ENCODE measurements around the gene NRAS.
A peak's percentile ranks its signal among the peaks of the same experiment; 100 is the strongest.

The NRAS gene

DNA sequence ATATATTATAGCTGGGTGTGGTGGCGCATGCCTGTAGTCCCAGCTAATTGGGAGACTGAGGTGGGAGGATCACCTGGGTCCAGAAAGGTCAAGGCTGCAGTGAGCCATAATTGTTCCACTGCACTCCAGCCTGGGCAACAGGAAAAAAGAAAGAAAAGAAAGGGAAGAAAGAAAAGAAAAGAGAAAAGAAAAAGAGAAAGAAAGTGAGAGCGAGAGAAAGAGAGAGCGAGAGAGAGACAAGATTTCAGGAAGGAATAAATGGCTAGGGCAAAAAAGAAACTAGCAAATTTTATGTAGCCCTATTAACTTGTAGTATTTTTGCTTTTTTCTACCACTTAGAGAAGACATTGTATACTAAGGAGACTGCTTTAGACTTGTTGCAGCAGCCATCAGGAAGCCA, 6.2 kb downstream of the NRAS start:
- FAIRE-seq: no peak
- no peak for DNase-seq (ENCODE audit: insufficient read length, low spot score)
- no peak for TF ChIP-seq POLR2AphosphoS5 (IDR thresholded peaks at IDR 0.05; ENCODE audit: low read depth, low read length)
- no peak for TF ChIP-seq TAF1 (IDR thresholded peaks at IDR 0.05; ENCODE audit: low read depth, low read length)
- no peak for TF ChIP-seq SPI1 (IDR thresholded peaks at IDR 0.05; ENCODE audit: low read depth, low read length)
- TF ChIP-seq PAX5 (IDR thresholded peaks at IDR 0.05; ENCODE audit: insufficient read depth, low read length, severe bottlenecking): no peak
- no peak for TF ChIP-seq POU2F2 (IDR thresholded peaks at IDR 0.05; ENCODE audit: low read depth, low read length)
- TF ChIP-seq POLR2A (IDR thresholded peaks at IDR 0.05; ENCODE audit: low read depth, low read length): no peak

DNA sequence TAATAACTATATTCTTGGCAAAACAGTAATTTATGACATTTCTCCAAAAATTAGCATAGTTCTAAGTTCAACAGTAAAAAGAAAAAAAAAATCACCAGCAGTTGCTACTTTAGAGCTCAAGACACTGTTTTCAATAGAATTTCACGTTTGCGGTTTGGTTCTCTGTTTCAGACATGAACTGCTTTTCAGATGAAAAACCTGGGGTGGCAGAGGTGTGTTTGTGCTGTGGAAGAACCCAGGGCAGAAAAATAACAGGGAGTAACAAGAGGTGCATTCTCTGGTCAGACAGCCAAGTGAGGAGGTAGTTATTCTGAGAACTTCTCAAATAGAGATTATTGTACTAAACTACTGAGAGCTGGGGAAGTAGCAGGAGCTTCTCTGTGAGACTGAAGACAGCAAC, 9.0 kb downstream of the NRAS start:
- DNase-seq (ENCODE audit: insufficient read length, low spot score) (no peak), FAIRE-seq (no peak)
- TF ChIP-seq SPI1 (IDR thresholded peaks at IDR 0.05; ENCODE audit: low read depth, low read length): no peak
- no peak for TF ChIP-seq TAF1 (IDR thresholded peaks at IDR 0.05; ENCODE audit: low read depth, low read length)
- no peak for TF ChIP-seq POLR2A (IDR thresholded peaks at IDR 0.05; ENCODE audit: low read depth, low read length)
- TF ChIP-seq POU2F2 (IDR thresholded peaks at IDR 0.05; ENCODE audit: low read depth, low read length): no peak
- no peak for TF ChIP-seq PAX5 (IDR thresholded peaks at IDR 0.05; ENCODE audit: insufficient read depth, low read length, severe bottlenecking)
- no peak for TF ChIP-seq POLR2AphosphoS5 (IDR thresholded peaks at IDR 0.05; ENCODE audit: low read depth, low read length)

- DNase-seq (ENCODE audit: insufficient read length, low spot score) (no peak), FAIRE-seq (peak; percentile 85)
- TF ChIP-seq PAX5 (IDR thresholded peaks at IDR 0.05; ENCODE audit: insufficient read depth, low read length, severe bottlenecking): no peak
- no peak for TF ChIP-seq POLR2A (IDR thresholded peaks at IDR 0.05; ENCODE audit: low read depth, low read length)
- TF ChIP-seq SPI1 (IDR thresholded peaks at IDR 0.05; ENCODE audit: low read depth, low read length): no peak
- no peak for TF ChIP-seq POLR2AphosphoS5 (IDR thresholded peaks at IDR 0.05; ENCODE audit: low read depth, low read length)
- TF ChIP-seq TAF1 (IDR thresholded peaks at IDR 0.05; ENCODE audit: low read depth, low read length): no peak
- no peak for TF ChIP-seq POU2F2 (IDR thresholded peaks at IDR 0.05; ENCODE audit: low read depth, low read length)
Observed at GRCh38 chr1:114703242-114703641, 13.3 kb downstream of the NRAS start.

DNA sequence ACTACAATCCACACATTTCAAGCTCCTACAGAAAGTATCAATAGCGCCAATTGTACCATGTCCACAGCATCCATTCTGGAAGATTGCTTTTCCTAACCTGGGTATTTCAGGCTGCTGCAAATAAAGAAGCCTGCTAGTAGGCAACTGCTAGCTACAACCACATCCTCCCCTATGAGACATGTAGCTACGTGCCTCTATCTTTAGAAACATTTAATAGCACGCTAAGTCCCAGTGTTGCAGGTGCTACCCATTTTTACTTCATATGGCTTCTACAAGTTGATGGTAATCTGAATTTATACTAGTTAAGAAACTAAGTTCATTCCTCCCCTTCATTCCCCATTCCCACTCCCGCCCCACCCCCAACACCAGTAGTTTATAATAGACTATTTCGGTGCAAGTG, 13.8 kb downstream of the NRAS start:
- FAIRE-seq: peak; percentile 82
- TF ChIP-seq SPI1 (IDR thresholded peaks at IDR 0.05; ENCODE audit: low read depth, low read length) (0 out of 2 replicates have a peak, but pooled peaks have one; percentile 27), POU2F2 (IDR thresholded peaks at IDR 0.05; ENCODE audit: low read depth, low read length) (no peak)
- no peak for DNase-seq (ENCODE audit: insufficient read length, low spot score)

GRCh38 chr1:114701931-114702330, 14.6 kb downstream of the NRAS start:
- TF ChIP-seq POU2F2 (IDR thresholded peaks at IDR 0.05; ENCODE audit: low read depth, low read length): no peak
- TF ChIP-seq PAX5 (IDR thresholded peaks at IDR 0.05; ENCODE audit: insufficient read depth, low read length, severe bottlenecking): no peak
- TF ChIP-seq POLR2A (IDR thresholded peaks at IDR 0.05; ENCODE audit: low read depth, low read length): no peak
- no peak for TF ChIP-seq TAF1 (IDR thresholded peaks at IDR 0.05; ENCODE audit: low read depth, low read length)
- TF ChIP-seq POLR2AphosphoS5 (IDR thresholded peaks at IDR 0.05; ENCODE audit: low read depth, low read length): no peak
- no peak for TF ChIP-seq SPI1 (IDR thresholded peaks at IDR 0.05; ENCODE audit: low read depth, low read length)

GRCh38 chr1:114700036-114700600, 16.5 kb downstream of the NRAS start:
- DNase-seq (ENCODE audit: insufficient read length, low spot score) (no peak), FAIRE-seq (no peak)
- TF ChIP-seq POU2F2 (IDR thresholded peaks at IDR 0.05; ENCODE audit: low read depth, low read length) (no peak), SPI1 (IDR thresholded peaks at IDR 0.05; ENCODE audit: low read depth, low read length) (no peak), POLR2AphosphoS5 (IDR thresholded peaks at IDR 0.05; ENCODE audit: low read depth, low read length) (no peak), POLR2A (IDR thresholded peaks at IDR 0.05; ENCODE audit: low read depth, low read length) (no peak), TAF1 (IDR thresholded peaks at IDR 0.05; ENCODE audit: low read depth, low read length) (no peak), PAX5 (IDR thresholded peaks at IDR 0.05; ENCODE audit: insufficient read depth, low read length, severe bottlenecking) (no peak)

More at GRCh38 chr1:114701931-114702330, 14.6 kb downstream of the NRAS start:
- no peak for DNase-seq (ENCODE audit: insufficient read length, low spot score)
- FAIRE-seq: no peak

- TF ChIP-seq SPI1 (IDR thresholded peaks at IDR 0.05; ENCODE audit: low read depth, low read length): no peak
- TF ChIP-seq TAF1 (IDR thresholded peaks at IDR 0.05; ENCODE audit: low read depth, low read length): no peak
- no peak for TF ChIP-seq PAX5 (IDR thresholded peaks at IDR 0.05; ENCODE audit: insufficient read depth, low read length, severe bottlenecking)
- no peak for TF ChIP-seq POLR2A (IDR thresholded peaks at IDR 0.05; ENCODE audit: low read depth, low read length)
- TF ChIP-seq POU2F2 (IDR thresholded peaks at IDR 0.05; ENCODE audit: low read depth, low read length): no peak
- TF ChIP-seq POLR2AphosphoS5 (IDR thresholded peaks at IDR 0.05; ENCODE audit: low read depth, low read length): no peak
- FAIRE-seq (no peak), DNase-seq (ENCODE audit: insufficient read length, low spot score) (no peak)
Observed at GRCh38 chr1:114696810-114697209, 19.8 kb downstream of the NRAS start.

DNA sequence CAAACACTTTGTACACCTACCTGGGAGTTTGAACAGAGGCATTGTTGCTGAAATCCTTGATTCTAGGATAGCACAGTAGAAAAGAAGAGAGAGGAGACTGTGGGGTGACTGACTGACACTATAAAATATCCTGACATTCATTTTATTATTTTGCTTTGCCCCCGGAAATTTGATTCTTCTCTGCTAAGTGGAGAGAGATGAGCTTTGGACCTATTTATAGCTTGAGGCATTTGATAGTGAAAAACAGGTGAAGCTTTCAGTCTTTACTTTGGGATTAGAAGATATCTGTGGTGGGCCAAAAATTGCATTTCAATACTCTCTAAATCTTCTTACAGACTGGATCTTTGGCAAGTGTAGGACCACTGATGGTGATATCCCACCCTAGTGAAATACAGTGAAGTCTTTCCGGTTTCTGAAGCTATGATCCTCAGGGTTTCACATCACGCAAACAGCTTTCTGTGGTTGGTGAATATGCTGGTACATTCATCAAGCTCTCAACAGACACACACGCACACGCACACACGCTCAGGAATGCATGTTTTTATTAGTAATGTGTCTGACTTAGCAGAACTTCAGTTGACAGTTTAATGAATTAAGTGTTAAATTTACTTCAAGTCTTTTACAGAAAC, 21.0 kb downstream of the NRAS start, which contains the start of gene AMPD1:
TSS of gene AMPD1 (minus strand) at position 117 of the 629 bp plus-strand sequence. CDS start at position 42, 75 bp downstream.
- FAIRE-seq (no peak), DNase-seq (ENCODE audit: insufficient read length, low spot score) (no peak)
- no peak for TF ChIP-seq POLR2AphosphoS5 (IDR thresholded peaks at IDR 0.05; ENCODE audit: low read depth, low read length)

GRCh38 chr1:114694540-114695310, 21.8 kb downstream of the NRAS start:
- no peak for DNase-seq (ENCODE audit: insufficient read length, low spot score)
- FAIRE-seq: no peak
- no peak for TF ChIP-seq POLR2A (IDR thresholded peaks at IDR 0.05; ENCODE audit: low read depth, low read length)
- no peak for TF ChIP-seq PAX5 (IDR thresholded peaks at IDR 0.05; ENCODE audit: insufficient read depth, low read length, severe bottlenecking)
- TF ChIP-seq POU2F2 (IDR thresholded peaks at IDR 0.05; ENCODE audit: low read depth, low read length): no peak
- TF ChIP-seq SPI1 (IDR thresholded peaks at IDR 0.05; ENCODE audit: low read depth, low read length): no peak
- no peak for TF ChIP-seq TAF1 (IDR thresholded peaks at IDR 0.05; ENCODE audit: low read depth, low read length)
- TF ChIP-seq POLR2AphosphoS5 (IDR thresholded peaks at IDR 0.05; ENCODE audit: low read depth, low read length): no peak

Measured in GM12891 (cell line).